ENCODE results near the gene L3MBTL4.

The L3MBTL4 gene

GRCh38 chr18:6435731-6436130 is 21.0 kb upstream of the L3MBTL4 start:
- no peak for DNase-seq (ENCODE audit: low read depth)
- no peak for TF ChIP-seq CTCF (IDR thresholded peaks at IDR 0.05; ENCODE audit: insufficient read depth, low read depth, low read length, missing control alignments)
- no peak overlapping the region for H3K4me3 ChIP-seq (ENCODE audit: low read depth, low read length)

- DNase-seq (ENCODE audit: low read depth): no peak
- no peak overlapping the region for H3K4me3 ChIP-seq (ENCODE audit: low read depth, low read length)
- no peak for TF ChIP-seq CTCF (IDR thresholded peaks at IDR 0.05; ENCODE audit: insufficient read depth, low read depth, low read length, missing control alignments)
Observed at GRCh38 chr18:6434987-6435709, 20.4 kb upstream of the L3MBTL4 start.

GRCh38 chr18:6434481-6434880 is 19.8 kb upstream of the L3MBTL4 start:
- DNase-seq (ENCODE audit: low read depth): no peak
- TF ChIP-seq CTCF (IDR thresholded peaks at IDR 0.05; ENCODE audit: insufficient read depth, low read depth, low read length, missing control alignments): no peak
- H3K4me3 ChIP-seq (ENCODE audit: low read depth, low read length): no peak overlapping the region

- H3K4me3 ChIP-seq (ENCODE audit: low read depth, low read length): no peak overlapping the region
- no peak for DNase-seq (ENCODE audit: low read depth)
- no peak for TF ChIP-seq CTCF (IDR thresholded peaks at IDR 0.05; ENCODE audit: insufficient read depth, low read depth, low read length, missing control alignments)
Observed at GRCh38 chr18:6431659-6432318, 17.1 kb upstream of the L3MBTL4 start.

GRCh38 chr18:6428851-6429395 is 14.2 kb upstream of the L3MBTL4 start:
- TF ChIP-seq CTCF (IDR thresholded peaks at IDR 0.05; ENCODE audit: insufficient read depth, low read depth, low read length, missing control alignments): no peak
- no peak for DNase-seq (ENCODE audit: low read depth)
- no peak overlapping the region for H3K4me3 ChIP-seq (ENCODE audit: low read depth, low read length)

- DNase-seq (ENCODE audit: low read depth): no peak
- no peak for TF ChIP-seq CTCF (IDR thresholded peaks at IDR 0.05; ENCODE audit: insufficient read depth, low read depth, low read length, missing control alignments)
- no peak overlapping the region for H3K4me3 ChIP-seq (ENCODE audit: low read depth, low read length)
Observed at GRCh38 chr18:6427286-6427685, 12.6 kb upstream of the L3MBTL4 start.

Measured in GM12865 (cell line).